ENCODE measurements around the gene MAPT.

Gene MAPT

GRCh38 chr17:46044286-46044928, 150.1 kb downstream of the MAPT start:
- peaks cover 14% of the 10 kb centered on the region for H3K36me3 ChIP-seq (ENCODE audit: control insufficient read depth, insufficient read depth, low read length)
- no peak for DNase-seq (ENCODE audit: extremely low read depth, insufficient read length)
- TF ChIP-seq CTCF (IDR thresholded peaks at IDR 0.05; ENCODE audit: insufficient read depth, low read length, poor library complexity, severe bottlenecking) = peak; percentile 71

GRCh38 chr17:46044989-46045388, 150.6 kb downstream of the MAPT start:
- no peak for DNase-seq (ENCODE audit: extremely low read depth, insufficient read length)
- no peaks in the 10 kb centered on the region for H3K27me3 ChIP-seq (replicated peaks; ENCODE audit: control insufficient read depth, insufficient read depth, low read length)
- peaks cover 12% of the 10 kb centered on the region for H3K36me3 ChIP-seq (ENCODE audit: control insufficient read depth, insufficient read depth, low read length)
- no peak overlapping the region for H3K4me3 ChIP-seq (replicated peaks; ENCODE audit: low read depth, low read length)
- no peak for TF ChIP-seq CTCF (IDR thresholded peaks at IDR 0.05; ENCODE audit: insufficient read depth, low read length, poor library complexity, severe bottlenecking)

More at GRCh38 chr17:46044286-46044928, 150.1 kb downstream of the MAPT start:
- Histone ChIP-seq H3K4me3 (replicated peaks; ENCODE audit: low read depth, low read length) (no peak overlapping the region), H3K27me3 (replicated peaks; ENCODE audit: control insufficient read depth, insufficient read depth, low read length) (no peaks in the 10 kb centered on the region)

- no peak for DNase-seq (ENCODE audit: extremely low read depth, insufficient read length)
- TF ChIP-seq CTCF (IDR thresholded peaks at IDR 0.05; ENCODE audit: insufficient read depth, low read length, poor library complexity, severe bottlenecking) = no peak
- H3K36me3 ChIP-seq (ENCODE audit: control insufficient read depth, insufficient read depth, low read length) = peaks cover 12% of the 10 kb centered on the region
- H3K4me3 ChIP-seq (replicated peaks; ENCODE audit: low read depth, low read length) = no peak overlapping the region
- no peaks in the 10 kb centered on the region for H3K27me3 ChIP-seq (replicated peaks; ENCODE audit: control insufficient read depth, insufficient read depth, low read length)
Measured at GRCh38 chr17:46045639-46046038, 151.3 kb downstream of the MAPT start.

- Histone ChIP-seq H3K27me3 (replicated peaks; ENCODE audit: control insufficient read depth, insufficient read depth, low read length) (no peaks in the 10 kb centered on the region), H3K36me3 (ENCODE audit: control insufficient read depth, insufficient read depth, low read length) (peaks cover 12% of the 10 kb centered on the region), H3K4me3 (replicated peaks; ENCODE audit: low read depth, low read length) (no peak overlapping the region)
- no peak for TF ChIP-seq CTCF (IDR thresholded peaks at IDR 0.05; ENCODE audit: insufficient read depth, low read length, poor library complexity, severe bottlenecking)
- no peak for DNase-seq (ENCODE audit: extremely low read depth, insufficient read length)
Measured at GRCh38 chr17:46046957-46047356, 152.6 kb downstream of the MAPT start.

GRCh38 chr17:46047398-46047797, 153.0 kb downstream of the MAPT start:
- Histone ChIP-seq H3K4me3 (replicated peaks; ENCODE audit: low read depth, low read length) (no peak overlapping the region), H3K36me3 (ENCODE audit: control insufficient read depth, insufficient read depth, low read length) (peaks cover 10% of the 10 kb centered on the region), H3K27me3 (replicated peaks; ENCODE audit: control insufficient read depth, insufficient read depth, low read length) (no peaks in the 10 kb centered on the region)
- no peak for DNase-seq (ENCODE audit: extremely low read depth, insufficient read length)
- TF ChIP-seq CTCF (IDR thresholded peaks at IDR 0.05; ENCODE audit: insufficient read depth, low read length, poor library complexity, severe bottlenecking) = no peak

GRCh38 chr17:46047856-46048255, 153.5 kb downstream of the MAPT start:
- no peak for TF ChIP-seq CTCF (IDR thresholded peaks at IDR 0.05; ENCODE audit: insufficient read depth, low read length, poor library complexity, severe bottlenecking)
- DNase-seq (ENCODE audit: extremely low read depth, insufficient read length) = no peak
- Histone ChIP-seq H3K36me3 (ENCODE audit: control insufficient read depth, insufficient read depth, low read length) (peaks cover 10% of the 10 kb centered on the region), H3K4me3 (replicated peaks; ENCODE audit: low read depth, low read length) (no peak overlapping the region), H3K27me3 (replicated peaks; ENCODE audit: control insufficient read depth, insufficient read depth, low read length) (no peaks in the 10 kb centered on the region)

Data from GM06990 (cell line).